Liver (tissue), 9 donors: ENCODE measurements around the gene EPM2A. TPM values are rescaled to one million over a fixed set of nuclear protein-coding genes. Genes with fewer than 3 reads are reported as not detected.
"Not testable (repeated sequence)": the region's sequence is repeated elsewhere in the genome, so short reads cannot be mapped to it uniquely, and the experiment has no call there.

ENCODE experiments used
- DNase-seq: peaks from one replicate; pipeline ENCODE4 v3.0.0-alpha.2; 2017; ENCODE audit warnings: low spot score
- H3K27ac ChIP-seq, 2 donors: one replicate each; pipeline ENCODE4 v1.7.0; 2013; ENCODE audit warnings: inconsistent platforms in 2 of 2, low read length in 2 of 2, control low read depth in 1 of 2, low read depth in 1 of 2, mild to moderate bottlenecking in 1 of 2
- H3K27me3 ChIP-seq, 4 donors: one replicate each; pipeline versions ENCODE4 v1.6.1 to v1.7.0; 2013; ENCODE audit warnings: low read length in 3 of 4, inconsistent platforms in 1 of 4, mild to moderate bottlenecking in 1 of 4, moderate library complexity in 1 of 4; ENCODE audit not compliant: control insufficient read depth in 4 of 4, insufficient read depth in 4 of 4
- H3K36me3 ChIP-seq, 4 donors: one replicate each; pipeline versions ENCODE4 v1.6.1 to v1.7.0; 2013; ENCODE audit warnings: low read length in 3 of 4, mild to moderate bottlenecking in 3 of 4, low read depth in 1 of 4, moderate library complexity in 1 of 4; ENCODE audit not compliant: control insufficient read depth in 4 of 4, insufficient read depth in 3 of 4
- H3K4me1 ChIP-seq, 4 donors: one replicate each; pipeline versions ENCODE4 v1.6.1 to v1.7.0; 2013; ENCODE audit warnings: low read length in 3 of 4, mild to moderate bottlenecking in 3 of 4, moderate library complexity in 1 of 4; ENCODE audit not compliant: control insufficient read depth in 4 of 4, insufficient read depth in 4 of 4
- H3K4me3 ChIP-seq, 3 donors: one replicate each; pipeline versions ENCODE4 v1.6.1 to v1.7.0; 2013; ENCODE audit warnings: low read length in 3 of 3, control low read depth in 1 of 3, low read depth in 1 of 3, mild to moderate bottlenecking in 1 of 3
- H3K9ac ChIP-seq, 2 donors: one replicate each; pipeline ENCODE4 v1.7.0; 2013; ENCODE audit warnings: low read length in 2 of 2, mild to moderate bottlenecking in 2 of 2, moderate library complexity in 2 of 2, control low read depth in 1 of 2, low read depth in 1 of 2
- H3K9me3 ChIP-seq, 4 donors: one replicate each; pipeline versions ENCODE4 v1.6.1 to v1.7.0; 2013; ENCODE audit warnings: low read length in 3 of 4; ENCODE audit not compliant: control insufficient read depth in 4 of 4
- FOXA2 ChIP-seq: IDR thresholded peaks from 2 replicates; pipeline ENCODE4 v1.6.1; 2016; ENCODE audit warnings: antibody characterized with exemption
- GABPA ChIP-seq, 2 donors: IDR thresholded peaks in 1 of 2; conservative IDR thresholded peaks in 1 of 2; 2 replicates each; pipeline ENCODE4 v1.6.1; 2016; ENCODE audit warnings: antibody characterized with exemption in 2 of 2, mild to moderate bottlenecking in 1 of 2, moderate library complexity in 1 of 2
- HNF4A ChIP-seq, 2 donors: conservative IDR thresholded peaks; 2 replicates each; pipeline ENCODE4 v1.6.1; 2016; ENCODE audit warnings: antibody characterized with exemption in 2 of 2, mild to moderate bottlenecking in 2 of 2
- NR2F2 ChIP-seq: IDR thresholded peaks from 2 replicates; pipeline ENCODE4 v1.6.1; 2016; ENCODE audit warnings: antibody characterized with exemption
- RAD21 ChIP-seq, 2 donors: IDR thresholded peaks; 2 replicates each; pipeline ENCODE4 v1.6.1; 2016; ENCODE audit warnings: antibody characterized with exemption in 2 of 2, mild to moderate bottlenecking in 2 of 2
- REST ChIP-seq: IDR thresholded peaks from 2 replicates; pipeline ENCODE4 v1.6.1; 2016; ENCODE audit warnings: antibody characterized with exemption, mild to moderate bottlenecking
- RXRA ChIP-seq, 2 donors: IDR thresholded peaks; 2 replicates each; pipeline ENCODE4 v1.6.1; 2017 to 2018; ENCODE audit warnings: antibody characterized with exemption in 2 of 2, mild to moderate bottlenecking in 1 of 2
- SP1 ChIP-seq: IDR thresholded peaks from 2 replicates; pipeline ENCODE4 v1.6.1; 2018; ENCODE audit warnings: antibody characterized with exemption, mild to moderate bottlenecking
- TAF1 ChIP-seq: conservative IDR thresholded peaks from 2 replicates; pipeline ENCODE4 v1.6.1; 2016; ENCODE audit warnings: antibody characterized with exemption, mild to moderate bottlenecking
- YY1 ChIP-seq: IDR thresholded peaks from 2 replicates; pipeline ENCODE4 v1.6.1; 2016; ENCODE audit warnings: antibody characterized with exemption, mild to moderate bottlenecking
- WGBS: extraction: QIAGEN DNeasy Blood & Tissue Kit; methylation state at CpG from one replicate; pipeline ENCODE4 v1.1.7; 2013; 5-methylcytosine and 5-hydroxymethylcytosine counted together
- polyA plus RNA-seq, 2 donors: library from polyadenylated mRNA; stranded (reverse) in 1 of 2; unstranded in 1 of 2; fragments of 200-250 nt in 1 of 2; fragments of >200 nt in 1 of 2; fragmentation: Nextera tagmentation in 1 of 2; extraction: Ambion mirVana in 1 of 2; gene quantifications; one replicate each; pipeline versions ENCODE4 v1.2.1 to v1.2.3, GENCODE V29; 2013 to 2015
- total RNA-seq, 2 donors: library from RNA; depleted of rRNA; stranded (reverse); fragments of >200 nt; gene quantifications; one replicate each; pipeline ENCODE4 v1.2.3, GENCODE V29; 2014
- TF ChIP-seq, protein P1 (sequence below): IDR thresholded peaks from 2 replicates; pipeline ENCODE4 v1.6.1; 2016; ENCODE audit warnings: antibody characterized with exemption
- donor health status: healthy.
- donor health status: healthy.
- donor health status: healthy.
- donor health status: healthy.
- donor health status: healthy.

Gene EPM2A
- total and polyA plus RNA-seq, 4 donors = 3.7 to 13.0 (median 5.1) TPM

GRCh38 chr6:145697401-145697800 lies 37.9 kb downstream of the EPM2A start:
- H3K27ac ChIP-seq, H3K9me3 ChIP-seq, H3K4me1 ChIP-seq, H3K4me3 ChIP-seq, H3K36me3 ChIP-seq, H3K27me3 ChIP-seq, H3K9ac ChIP-seq, DNase-seq: not testable (repeated sequence)
- WGBS = 94% methylated on average over 12 of the region's 12 CpGs
- TF ChIP-seq YY1 = peak; percentile 48

DNA sequence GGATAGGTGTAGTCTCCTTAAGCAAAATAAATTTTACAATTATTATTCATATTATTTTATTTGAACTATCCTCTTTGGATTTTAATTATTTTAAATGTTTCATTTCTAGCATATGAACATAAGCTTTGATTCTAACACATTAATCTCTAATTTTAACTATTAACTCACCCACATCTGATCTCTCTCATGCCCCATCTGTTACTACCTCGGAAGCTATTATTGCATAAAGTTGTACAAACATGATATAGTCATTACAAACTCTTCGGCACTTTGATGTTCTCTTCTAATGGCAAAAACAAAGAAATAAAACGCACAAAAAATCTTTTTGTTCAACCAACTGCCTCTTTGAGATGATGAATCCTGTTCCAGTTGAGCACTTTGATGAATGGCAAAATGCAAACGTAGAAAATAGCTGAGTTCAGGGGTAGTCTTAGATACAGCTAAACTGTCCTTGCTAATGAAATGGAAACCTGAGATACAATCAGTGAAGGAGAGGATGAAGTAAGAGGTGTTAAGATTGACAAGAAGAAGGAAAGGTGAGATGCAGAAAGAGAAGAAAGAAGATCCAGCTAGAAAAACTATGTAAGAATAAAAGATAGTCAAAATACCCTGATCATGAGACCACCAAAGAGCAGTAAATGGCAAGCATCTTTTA lies 41.1 kb downstream of the EPM2A start:
- no peak for DNase-seq
- TF ChIP-seq SP1 = no peak
- TF ChIP-seq RXRA (IDR thresholded peaks at IDR 0.05) = no peak
- TF ChIP-seq YY1 = no peak
- no peak for TF ChIP-seq TAF1
- TF ChIP-seq, protein P1, sequence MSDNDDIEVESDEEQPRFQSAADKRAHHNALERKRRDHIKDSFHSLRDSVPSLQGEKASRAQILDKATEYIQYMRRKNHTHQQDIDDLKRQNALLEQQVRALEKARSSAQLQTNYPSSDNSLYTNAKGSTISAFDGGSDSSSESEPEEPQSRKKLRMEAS = no peak
- no peak for TF ChIP-seq GABPA (IDR thresholded peaks at IDR 0.05 in 1 of 2, conservative IDR thresholded peaks at IDR 0.05 in 1 of 2)
- TF ChIP-seq NR2F2 = no peak
- no peak for TF ChIP-seq REST
- no peak for TF ChIP-seq FOXA2
- Histone ChIP-seq H3K36me3 (no peaks in the 10 kb centered on the region), H3K4me3 (no peak overlapping the region), H3K27ac (no peak overlapping the region), H3K9me3 (no peaks in the 10 kb centered on the region), H3K9ac (no peak overlapping the region), H3K4me1 (peaks cover 0 to 3% (median 0%) of the 10 kb centered on the region in 4 donors), H3K27me3 (no peaks in the 10 kb centered on the region)
- 93% methylated on average over 4 of the region's 4 CpGs for WGBS

- no peak overlapping the region for H3K9ac ChIP-seq
- H3K27ac ChIP-seq = no peak overlapping the region
- H3K4me1 ChIP-seq = peaks cover 0 to 2% (median 0%) of the 10 kb centered on the region in 4 donors
- no peak for DNase-seq
- H3K27me3 ChIP-seq = no peaks in the 10 kb centered on the region
- WGBS = 88% methylated on average over 2 of the region's 2 CpGs
- H3K4me3 ChIP-seq = no peak overlapping the region
- H3K9me3 ChIP-seq = no peaks in the 10 kb centered on the region
- H3K36me3 ChIP-seq = no peaks in the 10 kb centered on the region
- TF ChIP-seq HNF4A (conservative IDR thresholded peaks at IDR 0.05) (peak in 1 of 2 donors; percentile 35), RAD21 (IDR thresholded peaks at IDR 0.05) (no peak), YY1 (no peak)
Observed at GRCh38 chr6:145690969-145691368, 44.4 kb downstream of the EPM2A start.
